Erythroblast (primary cell): ENCODE measurements around the gene TMEM165.

ENCODE experiments used
- GATA1 ChIP-seq: IDR thresholded peaks from 2 replicates; pipeline ENCODE4 v1.6.1; 2011; ENCODE audit warnings: low read depth, mild to moderate bottlenecking, control low read depth, low read length, moderate library complexity
- POLR2A ChIP-seq: IDR thresholded peaks from 2 replicates; pipeline ENCODE4 v1.6.1; 2011; ENCODE audit warnings: mild to moderate bottlenecking, low read length

DNA sequence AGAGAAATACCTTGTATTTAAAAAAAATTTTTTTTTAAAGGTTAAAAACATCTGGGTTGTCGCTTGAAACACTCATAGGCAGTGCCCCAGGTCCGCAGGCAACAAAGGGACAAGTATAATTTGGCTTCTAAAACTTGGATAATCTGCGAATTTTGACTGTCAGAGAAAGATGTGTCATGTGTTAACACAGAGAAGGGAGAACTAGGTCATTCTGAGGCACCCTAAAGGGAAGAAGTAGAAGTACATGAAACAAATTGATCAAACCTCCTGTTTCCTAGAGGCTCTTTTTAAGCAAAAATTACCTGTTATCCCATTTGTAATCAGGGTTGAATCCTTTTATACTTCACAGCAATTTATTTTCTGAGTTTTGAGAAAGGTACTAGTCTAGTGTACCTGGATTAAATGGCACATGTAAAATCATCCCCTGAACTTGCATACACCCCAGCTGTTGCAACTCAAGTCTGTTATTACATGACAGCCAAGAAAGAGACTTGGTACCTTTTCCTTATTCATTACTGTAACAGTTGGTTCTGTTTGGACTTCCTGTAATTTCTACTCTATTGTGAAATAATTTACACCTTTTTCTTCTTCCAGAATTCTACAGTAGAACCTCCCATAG is 48.0 kb upstream of the TMEM165 start:
- TF ChIP-seq POLR2A (no peak), GATA1 (no peak)
